GM23248 (cell line): ENCODE measurements around the gene MTHFSD. TPM values are rescaled to one million over a fixed set of nuclear protein-coding genes. Genes with fewer than 3 reads are reported as not detected.

Experiments used
- DNase-seq: peaks from one replicate; pipeline ENCODE4 v3.0.0-alpha.2; 2015
- H2AFZ ChIP-seq: fragments of 200-600 bp; sonication (generic); 2 replicates; pipeline ENCODE4 v1.6.1; 2016; ENCODE audit warnings: antibody characterized with exemption
- H3F3A ChIP-seq: fragments of 200-600 bp; sonication (generic); 2 replicates; pipeline ENCODE4 v1.6.1; 2016; ENCODE audit warnings: mild to moderate bottlenecking, antibody characterized with exemption, mixed run types; ENCODE audit not compliant: insufficient read depth
- H3K27ac ChIP-seq: fragments of 200-600 bp; sonication (generic); 2 replicates; pipeline ENCODE4 v1.5.1; 2016; ENCODE audit warnings: mild to moderate bottlenecking
- H3K27me3 ChIP-seq: fragments of 200-600 bp; sonication (generic); replicated peaks from 2 replicates; pipeline ENCODE4 v1.6.1; 2016; ENCODE audit warnings: mild to moderate bottlenecking; ENCODE audit not compliant: insufficient read depth
- H3K36me3 ChIP-seq: fragments of 200-600 bp; sonication (generic); 2 replicates; pipeline ENCODE4 v1.6.1; 2016; ENCODE audit warnings: low read depth, mild to moderate bottlenecking
- H3K4me1 ChIP-seq: fragments of 200-600 bp; sonication (generic); 2 replicates; pipeline ENCODE4 v1.6.1; 2016; ENCODE audit warnings: mild to moderate bottlenecking; ENCODE audit not compliant: insufficient read depth
- H3K4me2 ChIP-seq: fragments of 200-600 bp; sonication (generic); one replicate; pipeline ENCODE4 v1.6.1; 2016; ENCODE audit warnings: mild to moderate bottlenecking; ENCODE audit not compliant: unreplicated experiment
- H3K4me3 ChIP-seq: fragments of 200-600 bp; sonication (generic); 2 replicates; pipeline ENCODE4 v1.5.1; 2016; ENCODE audit warnings: mild to moderate bottlenecking
- H3K79me2 ChIP-seq: fragments of 200-600 bp; sonication (generic); 2 replicates; pipeline ENCODE4 v1.6.1; 2016; ENCODE audit warnings: mild to moderate bottlenecking; ENCODE audit not compliant: insufficient read depth
- H3K9ac ChIP-seq: fragments of 200-600 bp; sonication (generic); 2 replicates; pipeline ENCODE4 v1.6.1; 2016; ENCODE audit warnings: mild to moderate bottlenecking
- H3K9me2 ChIP-seq: fragments of 200-600 bp; sonication (generic); 2 replicates; pipeline ENCODE4 v1.6.1; 2016; ENCODE audit warnings: mixed run types, mild to moderate bottlenecking, moderate library complexity; ENCODE audit not compliant: insufficient read depth
- H3K9me3 ChIP-seq: fragments of 200-600 bp; sonication (generic); one replicate; pipeline ENCODE4 v1.6.1; 2017; ENCODE audit warnings: low read depth
- H4K20me1 ChIP-seq: fragments of 200-600 bp; sonication (generic); 2 replicates; pipeline ENCODE4 v1.6.0; 2016; ENCODE audit not compliant: insufficient read depth
- EZH2 ChIP-seq: fragments of 200-600 bp; sonication (generic); IDR thresholded peaks from 2 replicates; pipeline ENCODE4 v1.6.1; 2018; ENCODE audit warnings: antibody characterized with exemption, mild to moderate bottlenecking; ENCODE audit not compliant: insufficient read depth, poor library complexity, severe bottlenecking
- EZH2phosphoT487 ChIP-seq: fragments of 200-600 bp; sonication (generic); IDR thresholded peaks from 2 replicates; pipeline ENCODE4 v1.6.1; 2018; ENCODE audit warnings: antibody characterized with exemption, moderate library complexity, mild to moderate bottlenecking, low read depth; ENCODE audit not compliant: insufficient read depth
- WGBS, 2 experiments: methylation state at CpG; one replicate each; pipeline ENCODE4 v1.1.6; 2015 to 2017; ENCODE audit warnings: low lambda C conversion rate in 2 of 2, low coverage in 1 of 2; ENCODE audit errors: missing lambda C conversion rate in 2 of 2; 5-methylcytosine and 5-hydroxymethylcytosine counted together
- in situ Hi-C: fragments of 300-500 bp; cut with MboI; formaldehyde crosslinking; loops from 2 replicates; pipeline ENCODE4 v1.15.0; 2020
- polyA plus RNA-seq: library from polyadenylated mRNA; unstranded; fragments of >200 nt; fragmentation: Nextera tagmentation; extraction: Ambion mirVana; gene quantifications from 2 replicates; pipeline ENCODE4 v1.2.1, GENCODE V29; 2016
- total RNA-seq: library from RNA; depleted of rRNA; stranded (reverse); fragments of >200 nt; shearing (Covaris generic); gene quantifications from 2 replicates; pipeline ENCODE4 v1.2.3, GENCODE V29; 2014

Gene MTHFSD
- total and polyA plus RNA-seq, 2 experiments from 2014 or later, result 12.9 to 14.0 TPM

- DNase-seq, result no peak
- Histone ChIP-seq H3K27ac (no peak overlapping the region), H3K4me3 (peak overlapping the region; percentile 52), H3K4me1 (no peaks in the 10 kb centered on the region), H3K27me3 (peaks cover 38% of the 10 kb centered on the region), H3F3A (no peaks in the 10 kb centered on the region), H2AFZ (0 out of 2 replicates have a peak overlapping the region, but pooled peaks have one; percentile 31), H3K79me2 (no peaks in the 10 kb centered on the region), H3K36me3 (no peaks in the 10 kb centered on the region), H3K9me2 (no peaks in the 10 kb centered on the region), H3K9me3 (no peaks in the 10 kb centered on the region), H3K9ac (no peak overlapping the region), H4K20me1 (no peaks in the 10 kb centered on the region), H3K4me2 (peak overlapping the region; percentile 83)
- in situ Hi-C loops, result loop anchor here (5.0 to 25.0 kb wide), 2 partner anchors 448 to 683 kb away; no protein-coding TSS in a partner anchor
- TF ChIP-seq EZH2phosphoT487 (no peak), EZH2 (no peak)
- WGBS, 2 experiments, result 44 to 45% methylated on average over 30 of the region's 30 CpGs
These were observed 34.5 kb downstream of the MTHFSD start for GRCh38 chr16:86520317-86521210.

DNA sequence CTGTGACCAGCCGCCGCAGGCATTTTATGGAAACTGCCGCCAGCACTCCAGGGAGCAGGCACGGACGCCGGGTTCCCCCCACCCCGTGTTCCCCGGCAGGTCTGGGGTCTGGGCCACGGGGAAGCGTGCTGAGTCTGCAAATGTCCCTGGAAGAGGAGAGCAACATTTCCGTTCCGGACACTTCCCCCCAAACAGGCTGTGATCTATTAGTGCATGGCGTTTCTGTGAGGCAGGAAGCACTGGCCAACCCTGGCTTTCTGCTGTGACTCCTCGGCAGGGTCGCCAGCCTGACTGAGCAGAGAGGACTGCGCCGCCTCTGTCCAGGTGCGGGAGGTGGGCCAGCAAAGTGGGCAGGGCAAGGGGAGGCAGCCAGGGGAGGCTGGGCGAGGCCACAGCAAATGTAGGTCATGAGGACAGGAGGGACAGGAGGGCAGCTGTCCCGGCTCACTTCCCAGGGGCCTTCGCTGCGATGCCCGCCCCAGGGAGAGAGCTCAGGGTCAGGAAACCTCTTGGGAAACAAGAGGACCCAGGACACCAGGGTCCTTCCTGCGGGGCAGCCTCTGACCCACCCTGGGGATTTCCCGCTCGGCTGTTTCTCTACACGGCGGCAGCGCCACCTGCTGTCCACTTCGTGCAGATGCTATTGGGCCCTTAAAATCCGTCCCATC, 35.3 kb downstream of the MTHFSD start:
- Histone ChIP-seq H3K27ac (no peak overlapping the region), H3K4me3 (peak overlapping the region; percentile 52), H3K36me3 (no peaks in the 10 kb centered on the region), H3K79me2 (peaks cover under 1% of the 10 kb centered on the region; the same call in 1 of the 2 replicates), H2AFZ (0 out of 2 replicates have a peak overlapping the region, but pooled peaks have one; percentile 31), H3K9ac (no peak overlapping the region), H3K9me3 (no peaks in the 10 kb centered on the region), H3F3A (no peaks in the 10 kb centered on the region), H3K4me1 (no peaks in the 10 kb centered on the region), H3K4me2 (peak overlapping the region; percentile 83), H4K20me1 (no peaks in the 10 kb centered on the region), H3K27me3 (peaks cover 36% of the 10 kb centered on the region), H3K9me2 (no peaks in the 10 kb centered on the region)
- no peak for TF ChIP-seq EZH2
- TF ChIP-seq EZH2phosphoT487, result no peak
- 17% methylated on average over 31 of the region's 31 CpGs for WGBS, 2 experiments
- in situ Hi-C loops, result loop anchor here (5.0 to 25.0 kb wide), 2 partner anchors 447 to 682 kb away; no protein-coding TSS in a partner anchor
- peak; percentile 72 for DNase-seq

DNA sequence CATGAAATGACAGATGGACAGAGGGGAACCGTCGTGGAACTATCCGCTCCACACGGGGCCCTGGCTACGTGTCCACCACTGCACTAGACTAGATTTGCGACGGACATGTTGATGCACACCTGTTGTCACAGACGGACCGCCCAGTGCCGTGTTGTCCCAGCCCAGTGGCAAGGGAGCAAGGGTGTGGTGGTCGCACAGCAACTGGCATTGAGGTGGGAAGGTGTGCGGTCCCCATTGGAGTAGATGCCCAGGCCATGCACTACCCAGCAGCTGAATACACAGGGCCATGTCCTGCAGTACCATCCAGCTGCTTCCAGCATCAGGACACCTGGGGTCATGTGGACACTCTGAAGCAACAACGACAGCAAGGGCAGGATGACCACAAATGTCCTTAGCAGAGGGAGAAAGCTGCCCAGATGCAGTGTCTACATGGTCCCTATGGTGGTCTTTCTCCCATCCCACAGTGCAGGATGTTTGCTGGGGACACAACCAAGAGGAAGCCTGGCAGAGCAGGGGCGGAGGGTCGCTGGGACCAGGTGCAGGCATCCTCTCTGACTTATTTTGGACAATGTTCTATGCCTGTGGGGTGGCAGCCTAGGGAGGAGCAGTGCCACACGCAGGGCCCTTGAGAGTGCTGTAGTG, 35.9 kb downstream of the MTHFSD start:
- TF ChIP-seq EZH2 (no peak), EZH2phosphoT487 (no peak)
- peaks cover 7% of the 10 kb centered on the region for H3K79me2 ChIP-seq
- no peaks in the 10 kb centered on the region for H3K36me3 ChIP-seq
- H3K4me3 ChIP-seq, result no peak overlapping the region
- 77 to 82% methylated on average over 16 of the region's 16 CpGs for WGBS, 2 experiments
- H3F3A ChIP-seq, result no peaks in the 10 kb centered on the region
- no peaks in the 10 kb centered on the region for H3K9me2 ChIP-seq
- no peaks in the 10 kb centered on the region for H4K20me1 ChIP-seq
- H3K27ac ChIP-seq, result no peak overlapping the region
- peaks cover 30% of the 10 kb centered on the region for H3K27me3 ChIP-seq
- H3K9me3 ChIP-seq, result no peaks in the 10 kb centered on the region
- in situ Hi-C loops, result loop anchor here (25.0 kb wide), 1 partner anchor 682 kb away; no protein-coding TSS in a partner anchor
- H2AFZ ChIP-seq, result no peak overlapping the region
- no peak overlapping the region for H3K9ac ChIP-seq
- H3K4me2 ChIP-seq, result no peak overlapping the region
- no peaks in the 10 kb centered on the region for H3K4me1 ChIP-seq
- DNase-seq, result no peak
